SK-N-SH treated with all-trans-retinoic acid at 6 μM for 48 hours (cell line): ENCODE data around the gene RET.

Experiments used
- ARNTL ChIP-seq: fragments of 450-650 bp; formaldehyde crosslinking; IDR thresholded peaks from 2 replicates; pipeline ENCODE4 v1.5.0; 2020; ENCODE audit warnings: low read depth, mild to moderate bottlenecking, moderate library complexity, borderline replicate concordance
- CREB5 ChIP-seq: fragments of 250-450 bp; sonication (Bioruptor Pico); IDR thresholded peaks from 2 replicates; pipeline ENCODE4 v1.5.1; 2020; ENCODE audit warnings: low read depth, mild to moderate bottlenecking, moderate library complexity
- GLIS3 ChIP-seq: fragments of 250-450 bp; sonication (Bioruptor Pico); IDR thresholded peaks from 2 replicates; pipeline ENCODE4 v1.5.0; 2020; ENCODE audit warnings: mild to moderate bottlenecking, moderate library complexity
- ISL1 ChIP-seq: fragments of 250-450 bp; sonication (Bioruptor Pico); IDR thresholded peaks from 2 replicates; pipeline ENCODE4 v2.1.2; 2022; ENCODE audit warnings: mild to moderate bottlenecking, moderate library complexity
- PATZ1 ChIP-seq: fragments of 250-450 bp; sonication (Bioruptor Pico); IDR thresholded peaks from 2 replicates; pipeline ENCODE4 v1.8.0; 2020; ENCODE audit warnings: mild to moderate bottlenecking, moderate library complexity, borderline replicate concordance
- POU6F1 ChIP-seq: fragments of 250-450 bp; sonication (Bioruptor Pico); IDR thresholded peaks from 2 replicates; pipeline ENCODE4 v1.8.0; 2021; ENCODE audit warnings: low read depth, mild to moderate bottlenecking, moderate library complexity, borderline replicate concordance
- SNAI2 ChIP-seq: fragments of 250-450 bp; sonication (Bioruptor Pico); IDR thresholded peaks from 2 replicates; pipeline ENCODE4 v1.5.0; 2020; ENCODE audit warnings: mild to moderate bottlenecking, moderate library complexity
- TSHZ2 ChIP-seq: fragments of 250-450 bp; sonication (Bioruptor Pico); IDR thresholded peaks from 2 replicates; pipeline ENCODE4 v1.5.0; 2020; ENCODE audit warnings: mild to moderate bottlenecking, moderate library complexity
- ZC3H10 ChIP-seq: fragments of 250-450 bp; sonication (Bioruptor Pico); IDR thresholded peaks from 2 replicates; pipeline ENCODE4 v1.5.1; 2021; ENCODE audit warnings: mild to moderate bottlenecking, moderate library complexity
- ZFP3 ChIP-seq: fragments of 250-450 bp; sonication (Bioruptor Pico); IDR thresholded peaks from 2 replicates; pipeline ENCODE4 v1.5.0; 2020; ENCODE audit warnings: mild to moderate bottlenecking, moderate library complexity
- ZFP30 ChIP-seq: fragments of 450-650 bp; formaldehyde crosslinking; IDR thresholded peaks from 2 replicates; pipeline ENCODE4 v1.5.0; 2022; ENCODE audit warnings: mild to moderate bottlenecking, moderate library complexity
- ZNF565 ChIP-seq: fragments of 450-650 bp; formaldehyde crosslinking; conservative IDR thresholded peaks from 2 replicates; pipeline ENCODE4 v1.5.0; 2020; ENCODE audit warnings: low read depth, mild to moderate bottlenecking, moderate library complexity

- no peak for TF ChIP-seq PATZ1 (CRISPR knock-in tag)
- no peak for TF ChIP-seq ZFP30
- no peak for TF ChIP-seq ARNTL (CRISPR knock-in tag)
- TF ChIP-seq ZNF565 (CRISPR knock-in tag) = no peak
- TF ChIP-seq ZC3H10 (CRISPR knock-in tag) = no peak
- no peak for TF ChIP-seq TSHZ2 (CRISPR knock-in tag)
- TF ChIP-seq GLIS3 (CRISPR knock-in tag) = no peak
- no peak for TF ChIP-seq CREB5 (CRISPR knock-in tag)
- TF ChIP-seq SNAI2 (CRISPR knock-in tag) = no peak
- no peak for TF ChIP-seq ISL1 (CRISPR knock-in tag)
- no peak for TF ChIP-seq ZFP3 (CRISPR knock-in tag)
- TF ChIP-seq POU6F1 = no peak
Measured at GRCh38 chr10:43055217-43055616, 21.7 kb upstream of the RET start.
